HG03439 (cell line): ENCODE data around the gene GTF3C1.
"Not testable (repeated sequence)": the region's sequence is repeated elsewhere in the genome, so short reads cannot be mapped to it uniquely, and the experiment has no call there.

Experiments
- ATAC-seq: cut with Tn5 transposase; IDR thresholded peaks from one replicate; pipeline ENCODE4 v1.9.1; 2021; ENCODE audit warnings: mild to moderate bottlenecking, moderate library complexity; ENCODE audit not compliant: unreplicated experiment

GTF3C1 gene

GRCh38 chr16:27447301-27447700 lies 102.4 kb downstream of the GTF3C1 start:
- ATAC-seq = no peak

DNA sequence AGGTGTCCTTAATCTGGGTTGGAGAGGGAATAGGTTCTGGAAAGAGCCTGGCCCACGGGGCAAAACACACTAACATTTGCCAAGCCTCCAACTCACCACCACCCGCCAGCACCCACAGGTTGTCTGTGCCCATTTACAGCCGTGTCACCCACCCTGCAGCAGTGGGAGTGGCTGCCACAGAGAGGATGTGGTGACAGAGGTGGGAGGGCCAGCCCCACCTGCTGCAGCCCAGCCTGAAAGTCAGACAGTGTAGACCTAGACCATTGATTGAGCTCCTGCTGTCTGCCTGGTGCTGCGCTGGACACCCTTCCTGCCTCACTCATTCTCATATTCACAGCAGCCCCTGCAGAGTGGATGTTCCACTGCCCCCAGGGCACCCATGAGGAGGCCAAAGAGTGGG lies 103.0 kb downstream of the GTF3C1 start:
- no peak for ATAC-seq

DNA sequence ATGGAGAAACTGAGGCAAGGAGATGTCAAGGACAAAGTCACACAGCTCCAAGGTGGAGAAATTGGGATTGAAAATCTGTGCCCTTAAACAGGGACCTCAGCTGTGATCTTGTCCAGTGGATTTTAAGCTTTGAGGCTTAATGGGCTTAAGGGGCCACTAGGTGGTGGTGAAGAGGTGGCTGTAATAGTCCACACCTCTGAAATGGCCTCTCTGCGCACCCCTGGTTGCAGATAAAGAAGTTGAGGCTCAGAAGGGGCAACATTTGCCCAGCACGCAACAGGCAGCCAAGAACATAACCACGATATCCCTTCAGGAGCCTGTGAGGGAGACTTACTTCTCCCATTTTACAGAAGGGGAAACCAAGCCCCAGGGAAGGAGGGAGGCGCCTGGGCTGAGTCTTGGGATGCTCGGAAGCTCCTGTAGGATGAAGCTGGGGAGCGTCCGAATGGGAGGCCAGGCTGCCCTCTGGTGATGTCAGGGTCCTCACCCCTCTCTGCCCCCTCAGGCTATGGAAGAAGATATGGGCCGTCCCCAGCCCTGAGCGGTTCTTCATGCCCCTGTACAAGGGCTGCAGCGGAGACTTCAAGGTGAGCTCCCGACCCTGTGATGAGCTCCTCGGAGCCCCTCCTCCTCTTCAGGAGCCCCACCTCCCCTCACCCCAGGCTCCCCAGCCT lies 104.1 kb downstream of the GTF3C1 start:
- no peak for ATAC-seq

DNA sequence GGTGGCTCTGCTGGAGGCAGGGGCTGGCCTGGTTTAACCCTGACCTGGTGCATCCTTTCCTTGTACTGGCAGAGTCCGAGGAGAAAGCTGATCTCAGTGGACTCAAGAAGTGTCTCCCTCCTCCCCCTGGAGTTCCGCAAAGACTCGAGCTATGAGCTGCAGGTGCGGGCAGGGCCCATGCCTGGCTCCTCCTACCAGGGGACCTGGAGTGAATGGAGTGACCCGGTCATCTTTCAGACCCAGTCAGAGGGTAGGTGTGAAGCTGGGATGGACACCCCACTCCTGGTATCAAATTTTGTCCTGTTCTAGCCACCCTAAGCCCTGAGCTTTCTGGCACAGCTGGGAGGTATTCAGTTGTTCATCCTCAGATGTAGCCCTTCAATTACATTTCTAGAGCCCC lies 105.2 kb downstream of the GTF3C1 start:
- ATAC-seq = no peak

- ATAC-seq = no peak
Observed at GRCh38 chr16:27444015-27444414, 105.7 kb downstream of the GTF3C1 start.

- ATAC-seq = no peak
Observed at GRCh38 chr16:27441998-27442397, 107.7 kb downstream of the GTF3C1 start.

DNA sequence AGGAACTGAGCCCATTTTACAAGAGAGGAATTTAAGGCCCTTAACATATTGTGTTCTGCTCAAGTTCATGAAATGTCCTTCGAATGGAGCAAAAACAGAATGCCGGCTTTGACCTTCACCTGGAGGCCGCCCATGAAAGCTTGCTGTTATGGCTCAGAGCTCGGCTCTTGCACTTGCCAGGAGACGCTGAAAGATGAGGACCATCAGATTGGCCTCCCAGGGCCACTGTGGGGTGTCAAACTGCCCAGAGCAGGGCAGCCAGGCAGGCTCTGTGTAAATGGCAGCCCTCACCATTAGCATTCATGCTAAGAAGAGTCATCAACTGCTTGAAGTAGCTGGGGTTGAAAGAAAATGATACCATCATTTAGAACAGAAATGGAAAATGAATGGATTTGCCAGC lies 108.4 kb downstream of the GTF3C1 start:
- ATAC-seq = no peak

GRCh38 chr16:27439271-27440018 lies 110.3 kb downstream of the GTF3C1 start:
- ATAC-seq = no peak

DNA sequence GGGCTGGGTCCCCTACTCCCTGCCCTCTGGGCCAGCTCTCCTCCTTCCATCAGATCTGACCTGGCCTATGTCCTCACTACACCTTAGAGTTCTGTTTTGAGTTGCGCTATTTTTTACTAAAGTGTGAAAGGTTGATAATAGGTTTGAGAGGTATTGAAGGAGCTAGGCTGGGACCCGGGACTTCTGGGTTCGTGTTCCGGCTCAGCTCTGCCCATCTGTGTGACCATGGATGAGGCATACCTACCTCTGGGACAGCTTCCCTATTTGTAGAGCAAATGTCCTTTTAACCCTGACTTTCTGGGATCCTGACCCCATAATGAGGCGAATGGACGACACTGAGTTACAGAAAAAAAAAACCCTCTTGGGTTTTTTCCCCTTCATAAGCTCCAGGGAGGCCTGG lies 111.8 kb downstream of the GTF3C1 start:
- ATAC-seq = no peak

DNA sequence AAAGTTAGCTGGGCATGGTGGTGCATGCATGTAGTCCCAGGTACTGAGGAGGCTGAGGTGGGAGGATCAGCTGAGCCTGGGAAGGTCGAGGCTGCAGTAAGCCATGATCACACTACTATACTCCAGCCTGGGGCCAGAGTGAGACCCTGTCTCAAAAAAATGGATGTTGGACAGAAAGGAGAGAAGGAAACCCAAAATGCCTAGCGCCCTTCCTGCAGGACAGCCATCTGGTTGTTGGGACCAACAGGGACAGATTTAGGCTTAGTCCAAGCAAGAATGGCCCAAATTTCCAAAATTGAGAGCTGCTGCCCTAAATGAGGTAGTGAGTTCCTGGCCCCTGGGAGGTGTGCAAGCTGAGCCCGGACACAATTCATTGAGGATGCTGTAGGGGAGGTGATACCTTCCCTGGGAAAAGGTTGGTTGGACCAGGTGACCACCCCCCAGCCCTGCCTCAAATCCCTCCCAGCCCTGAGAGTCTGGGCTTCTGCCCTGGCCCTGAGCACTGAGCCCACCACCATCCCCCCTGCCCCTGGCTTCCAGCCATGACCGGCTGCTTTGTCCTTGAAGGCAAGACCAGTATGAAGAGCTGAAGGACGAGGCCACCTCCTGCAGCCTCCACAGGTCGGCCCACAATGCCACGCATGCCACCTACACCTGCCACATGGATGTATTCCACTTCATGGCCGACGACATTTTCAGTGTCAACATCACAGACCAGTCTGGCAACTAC lies 112.6 kb downstream of the GTF3C1 start:
- ATAC-seq = no peak

DNA sequence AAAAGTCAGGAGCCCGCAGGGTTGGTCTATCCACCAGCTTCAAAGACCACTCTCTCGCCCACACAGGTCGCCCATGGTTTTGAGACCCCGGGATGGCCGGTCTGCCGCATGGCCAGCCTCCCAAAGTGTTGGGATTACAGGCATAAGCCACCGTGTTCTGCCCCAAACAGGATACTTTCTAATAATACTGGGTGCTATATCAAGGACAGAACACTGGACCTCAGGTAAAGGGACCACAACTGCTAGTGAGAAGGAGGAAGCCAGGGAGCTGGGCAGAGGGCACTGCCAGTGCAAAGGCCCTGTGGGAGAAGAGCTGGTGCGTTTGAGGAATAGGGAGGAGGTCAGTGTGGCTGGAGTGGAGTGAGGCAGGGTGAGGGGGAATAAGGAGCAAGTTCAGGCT lies 113.6 kb downstream of the GTF3C1 start:
- no peak for ATAC-seq

GRCh38 chr16:27435146-27435545 lies 114.6 kb downstream of the GTF3C1 start:
- ATAC-seq = not testable (repeated sequence)

GRCh38 chr16:27434141-27435051 lies 115.3 kb downstream of the GTF3C1 start:
- ATAC-seq = no peak

DNA sequence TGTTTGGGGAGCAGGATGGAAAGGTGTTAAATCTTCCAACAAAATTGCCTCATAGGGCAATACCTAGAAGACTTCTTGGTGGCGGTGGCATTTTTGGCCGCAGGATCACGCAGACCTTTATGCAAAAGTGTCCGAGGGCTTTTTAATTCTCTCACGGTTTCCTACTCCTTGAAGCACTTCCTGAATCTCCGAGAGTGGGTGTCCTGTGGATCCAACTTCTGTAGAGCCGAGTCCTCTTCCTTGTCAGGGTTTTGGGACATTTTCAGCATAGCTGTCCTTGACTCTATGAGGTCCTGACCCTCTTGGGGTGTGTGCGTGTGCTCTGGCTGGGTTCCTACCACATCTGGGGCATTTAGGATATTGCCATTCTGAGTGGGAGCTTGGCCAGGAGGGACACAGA lies 116.1 kb downstream of the GTF3C1 start:
- ATAC-seq = no peak

DNA sequence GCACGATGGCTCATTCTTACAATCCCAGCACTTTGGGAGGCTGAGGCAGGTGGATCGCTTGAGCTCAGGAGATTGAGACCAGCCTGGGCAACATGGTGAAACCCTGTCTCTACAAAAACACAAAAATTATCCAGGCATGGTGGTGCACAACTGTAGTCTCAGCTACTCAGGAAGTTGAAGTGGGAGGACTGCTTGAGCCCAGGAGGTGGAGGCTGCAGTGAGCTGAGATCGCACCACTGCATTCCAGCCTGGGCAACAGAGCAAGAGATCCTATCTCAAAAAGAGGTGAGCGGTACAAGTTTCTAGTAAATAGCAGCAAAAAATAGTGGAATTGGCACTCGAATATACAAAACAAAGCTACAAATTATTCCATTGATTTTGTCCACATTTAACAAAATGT lies 116.5 kb downstream of the GTF3C1 start:
- ATAC-seq = not testable (repeated sequence)

DNA sequence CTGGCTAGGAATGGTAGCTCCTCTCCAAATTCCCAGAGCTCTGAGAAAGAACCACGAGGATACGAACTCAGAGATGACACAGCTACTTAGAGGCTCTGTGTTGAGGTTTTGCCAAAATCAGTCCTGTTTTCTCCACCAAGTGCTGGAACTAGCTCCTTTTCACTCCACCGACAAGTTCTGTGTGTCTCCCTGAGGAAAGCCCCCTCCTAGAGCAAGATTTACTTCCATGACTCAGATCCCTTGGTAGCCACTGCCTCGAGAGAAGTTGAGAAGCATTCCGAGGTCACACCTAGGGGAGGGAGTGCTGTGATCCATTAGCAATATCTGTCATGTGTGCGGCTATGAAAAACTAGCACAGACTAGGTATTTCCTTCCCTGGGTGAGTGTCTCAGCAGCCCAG lies 117.2 kb downstream of the GTF3C1 start:
- no peak for ATAC-seq

DNA sequence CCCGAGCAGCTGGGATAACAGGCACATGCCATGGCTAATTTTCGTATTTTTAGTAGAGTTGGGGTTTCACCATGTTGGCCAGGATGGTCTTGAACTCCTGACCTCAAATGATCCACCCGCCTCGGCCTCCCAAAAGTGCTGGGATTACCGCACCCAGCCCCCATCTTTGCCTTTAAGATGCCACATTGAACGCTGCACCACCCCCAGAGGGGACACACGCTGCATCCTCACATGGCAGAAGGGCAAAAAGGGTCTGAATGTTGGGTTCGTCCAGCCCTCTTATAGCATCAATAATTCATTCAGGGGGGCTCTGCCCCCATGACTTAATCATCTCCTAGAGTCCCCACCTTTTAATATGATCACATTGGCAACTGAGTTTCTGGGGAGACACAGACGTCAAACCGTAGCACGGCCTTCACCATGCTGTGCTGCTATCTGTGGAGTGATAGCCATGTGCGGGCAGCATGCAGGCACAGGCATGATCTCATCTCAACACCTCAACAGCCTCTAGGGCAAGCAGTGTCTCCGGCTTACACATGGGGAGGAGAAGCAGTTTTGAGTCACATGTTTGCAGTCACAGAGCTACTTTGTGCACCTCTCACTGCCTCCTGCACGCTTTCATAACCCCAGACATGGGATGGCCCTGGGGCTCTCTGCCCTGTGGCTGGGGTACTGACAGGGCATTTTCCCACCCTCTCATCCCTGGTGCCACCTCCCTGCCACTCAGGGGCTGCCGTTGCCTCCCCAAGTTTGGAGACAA lies 117.8 kb downstream of the GTF3C1 start:
- no peak for ATAC-seq

- ATAC-seq = no peak
Observed at GRCh38 chr16:27430923-27431484, 118.7 kb downstream of the GTF3C1 start.

DNA sequence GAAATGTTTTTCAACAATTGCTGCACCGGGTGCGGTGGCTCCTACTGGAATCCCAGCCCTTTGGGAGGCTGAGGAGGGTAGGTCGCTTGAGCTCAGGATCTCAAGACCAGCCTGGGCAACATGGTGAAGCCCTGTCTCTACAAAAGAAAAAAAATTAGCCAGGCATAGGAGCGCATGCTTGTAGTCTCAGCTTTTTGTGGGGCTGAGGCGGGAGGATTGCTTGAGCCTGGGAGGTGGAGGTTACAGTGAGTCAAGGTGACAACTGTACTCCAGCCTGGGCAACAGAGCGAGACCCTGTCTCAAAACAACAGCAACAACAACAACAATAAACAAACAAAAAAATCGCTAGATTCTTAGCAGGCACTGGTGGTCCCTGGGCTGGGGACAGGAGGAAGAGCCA lies 119.2 kb downstream of the GTF3C1 start:
- no peak for ATAC-seq

GRCh38 chr16:27429981-27430441 lies 119.7 kb downstream of the GTF3C1 start:
- ATAC-seq = no peak
